ENCODE measurements around the gene CTSV. TPM values are rescaled to one million over a fixed set of nuclear protein-coding genes. Genes with fewer than 3 reads are reported as not detected.
"Not testable (repeated sequence)": the region's sequence is repeated elsewhere in the genome, so short reads cannot be mapped to it uniquely, and the experiment has no call there.

CTSV gene
- polyA plus RNA-seq, 1 of the 3 experiments (the other 2 are of a cell fraction), result 3.1 TPM

DNA sequence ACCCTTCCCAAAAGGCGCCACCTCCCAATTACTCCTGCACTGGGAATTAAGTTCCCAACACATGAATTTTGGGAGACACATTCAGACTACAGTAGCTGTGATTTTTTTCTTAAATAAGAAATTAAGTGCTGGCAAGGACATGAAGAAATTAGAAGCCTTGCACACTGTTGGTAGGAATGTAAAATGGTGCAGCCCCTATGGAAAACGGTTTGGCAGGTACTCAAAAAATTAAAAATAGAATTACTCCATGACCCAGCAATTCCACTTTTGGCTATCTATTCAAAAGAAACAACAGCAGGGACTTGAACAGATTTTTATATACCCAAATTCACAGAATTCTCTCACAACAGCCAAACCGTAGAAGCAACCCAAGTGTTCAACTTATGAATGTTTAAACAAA, 54.8 kb downstream of the CTSV start:
- H3K27ac ChIP-seq (ENCODE audit: low read depth in 2 of 2, low read length in 1 of 2); H3F3A ChIP-seq (replicated peaks; ENCODE audit: insufficient read depth); H3K4me1 ChIP-seq (ENCODE audit: control insufficient read depth in 1 of 2, insufficient read depth in 2 of 2, low read depth in 1 of 2, low read length in 1 of 2); H3K4me2 ChIP-seq; H3K9me2 ChIP-seq; H2AFZ ChIP-seq (ENCODE audit: low read depth); H3K9me3 ChIP-seq; H3K36me3 ChIP-seq (replicated peaks in 1 of 2; ENCODE audit: control insufficient read depth in 1 of 2, insufficient read depth in 2 of 2, low read length in 1 of 2); H3K9ac ChIP-seq; H3K27me3 ChIP-seq (ENCODE audit: insufficient read depth); H4K20me1 ChIP-seq (ENCODE audit: insufficient read depth); POLR2A ChIA-PET; H3K4me3 ChIP-seq (ENCODE audit: low read depth in 2 of 2, low read length in 1 of 2); DNase-seq; CTCF ChIA-PET: not testable (repeated sequence)
- H3K79me2 ChIP-seq (ENCODE audit: insufficient read depth), result peaks cover 66% of the 10 kb centered on the region
- WGBS (ENCODE audit: low lambda C conversion rate), result 100% methylated on average over 3 of the region's 3 CpGs

DNA sequence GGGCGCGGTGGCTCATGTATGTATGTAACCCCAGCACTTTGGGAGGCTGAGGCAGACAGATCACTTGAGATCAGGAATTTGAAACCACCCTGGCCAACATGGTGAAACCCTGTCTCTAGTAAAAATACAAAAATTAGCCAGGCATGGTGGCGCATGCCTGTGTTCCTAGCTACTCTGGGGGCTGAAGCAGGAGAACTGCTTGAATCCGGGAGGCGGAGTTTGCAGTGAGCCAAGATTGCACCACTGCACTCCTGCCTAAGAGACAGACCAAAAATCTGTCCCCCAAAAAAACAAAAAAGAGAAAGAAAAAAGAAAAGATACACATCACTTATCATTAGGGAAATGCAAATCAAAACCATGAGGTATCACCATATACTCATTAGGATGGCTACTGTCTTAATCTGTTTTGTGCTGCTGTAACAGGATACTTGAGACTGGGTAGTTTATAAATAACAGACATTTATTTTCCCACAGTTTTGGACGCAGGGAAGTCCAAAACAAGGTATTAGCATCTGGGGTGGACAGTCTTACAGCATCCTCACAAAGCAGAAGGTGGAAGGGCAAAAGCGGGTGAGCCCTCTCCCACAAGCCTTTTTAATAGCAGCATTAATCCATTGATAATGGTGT, 55.3 kb downstream of the CTSV start:
- H3K9me2 ChIP-seq; H3K36me3 ChIP-seq (replicated peaks in 1 of 2; ENCODE audit: control insufficient read depth in 1 of 2, insufficient read depth in 2 of 2, low read length in 1 of 2); H4K20me1 ChIP-seq (ENCODE audit: insufficient read depth); POLR2A ChIA-PET; H3K4me2 ChIP-seq; DNase-seq; H3K27ac ChIP-seq (ENCODE audit: low read depth in 2 of 2, low read length in 1 of 2); H2AFZ ChIP-seq (ENCODE audit: low read depth); H3K4me1 ChIP-seq (ENCODE audit: control insufficient read depth in 1 of 2, insufficient read depth in 2 of 2, low read depth in 1 of 2, low read length in 1 of 2); H3K27me3 ChIP-seq (ENCODE audit: insufficient read depth); H3F3A ChIP-seq (replicated peaks; ENCODE audit: insufficient read depth); H3K4me3 ChIP-seq (ENCODE audit: low read depth in 2 of 2, low read length in 1 of 2); H3K9ac ChIP-seq; H3K9me3 ChIP-seq; CTCF ChIA-PET: not testable (repeated sequence)
- WGBS (ENCODE audit: low lambda C conversion rate), result 88% methylated on average over 7 of the region's 7 CpGs
- H3K79me2 ChIP-seq (ENCODE audit: insufficient read depth), result peaks cover 69% of the 10 kb centered on the region

Other genes starting within 250 kb of the CTSV start
- gene ZNF782, start 184.6 kb downstream of the CTSV start, polyA plus RNA-seq (2012; rRNA removed), result 1.3 TPM in 2 replicates
- gene NUTM2G, start 110.3 kb downstream of the CTSV start, polyA plus RNA-seq (2012; rRNA removed), result not detected in 2 replicates

All from SK-N-SH (cell line).